ENCODE data around the gene TRERF1. TPM values are rescaled to one million over a fixed set of nuclear protein-coding genes. Genes with fewer than 3 reads are reported as not detected.

TRERF1 gene
- total RNA-seq, 2 donors from 2014 or later: 3.5 to 3.8 TPM

DNA sequence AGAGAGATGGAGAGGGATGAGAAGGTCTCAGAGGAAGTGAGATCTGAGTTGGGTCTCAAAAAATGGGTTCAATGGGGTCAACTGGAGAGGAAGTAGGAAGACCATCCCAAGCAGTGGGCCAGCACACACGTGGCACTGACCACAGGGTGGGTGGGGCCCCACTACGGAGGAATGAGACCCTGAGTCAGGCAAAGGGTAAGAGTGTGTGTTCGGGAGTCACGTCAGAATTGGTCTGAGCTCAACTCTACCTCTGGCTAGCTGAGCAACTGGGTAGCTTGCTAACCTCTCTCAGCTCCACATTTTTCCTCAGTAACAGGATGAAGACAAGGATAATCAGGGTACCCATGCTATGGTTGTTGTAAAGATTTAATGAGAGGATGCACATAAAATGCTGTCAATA, 79.0 kb downstream of the TRERF1 start:
- no peak for TF ChIP-seq CTCF (IDR thresholded peaks at IDR 0.05)

GRCh38 chr6:42370323-42370985, 81.3 kb downstream of the TRERF1 start:
- no peaks in the 10 kb centered on the region for H3K27me3 ChIP-seq
- H3K4me1 ChIP-seq: peaks cover 4% of the 10 kb centered on the region
- no peak overlapping the region for H3K9ac ChIP-seq (ENCODE audit: low read depth in 2 of 2, low read length in 2 of 2)
- no peak overlapping the region for H3K4me3 ChIP-seq
- no peak for DNase-seq
- no peaks in the 10 kb centered on the region for H3K36me3 ChIP-seq
- TF ChIP-seq CTCF (IDR thresholded peaks at IDR 0.05): no peak
- intact Hi-C loops (cut with DNase I): no loop called here
- H3K9me3 ChIP-seq: no peaks in the 10 kb centered on the region
- H3K27ac ChIP-seq: no peak overlapping the region

More for the DNA sequence above, 79.0 kb downstream of the TRERF1 start:
- Histone ChIP-seq H3K9me3 (no peaks in the 10 kb centered on the region), H3K27ac (no peak overlapping the region), H3K36me3 (no peaks in the 10 kb centered on the region), H3K4me3 (no peak overlapping the region), H3K9ac (ENCODE audit: low read depth in 2 of 2, low read length in 2 of 2) (no peak overlapping the region), H3K4me1 (peaks cover 4% of the 10 kb centered on the region), H3K27me3 (no peaks in the 10 kb centered on the region)
- DNase-seq: no peak
- intact Hi-C loops (cut with DNase I): no loop called here

- no peak overlapping the region for H3K27ac ChIP-seq
Observed at GRCh38 chr6:42369568-42369967, 82.2 kb downstream of the TRERF1 start.

GRCh38 chr6:42368181-42368580, 83.5 kb downstream of the TRERF1 start:
- DNase-seq: no peak
- H3K36me3 ChIP-seq: no peaks in the 10 kb centered on the region
- H3K4me3 ChIP-seq: no peak overlapping the region
- peak overlapping the region; percentile 73 for H3K27ac ChIP-seq
- no peaks in the 10 kb centered on the region for H3K27me3 ChIP-seq
- H3K4me1 ChIP-seq: peaks cover 4% of the 10 kb centered on the region
- TF ChIP-seq CTCF (IDR thresholded peaks at IDR 0.05): no peak
- intact Hi-C loops (cut with DNase I): no loop called here
- H3K9ac ChIP-seq (ENCODE audit: low read depth in 2 of 2, low read length in 2 of 2): peak overlapping the region in 1 of 2 donors; percentile 43
- no peaks in the 10 kb centered on the region for H3K9me3 ChIP-seq

More at GRCh38 chr6:42369568-42369967, 82.2 kb downstream of the TRERF1 start:
- no peaks in the 10 kb centered on the region for H3K9me3 ChIP-seq
- intact Hi-C loops (cut with DNase I): no loop called here
- no peaks in the 10 kb centered on the region for H3K27me3 ChIP-seq
- H3K9ac ChIP-seq (ENCODE audit: low read depth in 2 of 2, low read length in 2 of 2): no peak overlapping the region
- no peak for TF ChIP-seq CTCF (IDR thresholded peaks at IDR 0.05)
- no peak overlapping the region for H3K4me3 ChIP-seq
- peaks cover 4% of the 10 kb centered on the region for H3K4me1 ChIP-seq
- H3K36me3 ChIP-seq: no peaks in the 10 kb centered on the region
- peak; percentile 56 for DNase-seq

DNA sequence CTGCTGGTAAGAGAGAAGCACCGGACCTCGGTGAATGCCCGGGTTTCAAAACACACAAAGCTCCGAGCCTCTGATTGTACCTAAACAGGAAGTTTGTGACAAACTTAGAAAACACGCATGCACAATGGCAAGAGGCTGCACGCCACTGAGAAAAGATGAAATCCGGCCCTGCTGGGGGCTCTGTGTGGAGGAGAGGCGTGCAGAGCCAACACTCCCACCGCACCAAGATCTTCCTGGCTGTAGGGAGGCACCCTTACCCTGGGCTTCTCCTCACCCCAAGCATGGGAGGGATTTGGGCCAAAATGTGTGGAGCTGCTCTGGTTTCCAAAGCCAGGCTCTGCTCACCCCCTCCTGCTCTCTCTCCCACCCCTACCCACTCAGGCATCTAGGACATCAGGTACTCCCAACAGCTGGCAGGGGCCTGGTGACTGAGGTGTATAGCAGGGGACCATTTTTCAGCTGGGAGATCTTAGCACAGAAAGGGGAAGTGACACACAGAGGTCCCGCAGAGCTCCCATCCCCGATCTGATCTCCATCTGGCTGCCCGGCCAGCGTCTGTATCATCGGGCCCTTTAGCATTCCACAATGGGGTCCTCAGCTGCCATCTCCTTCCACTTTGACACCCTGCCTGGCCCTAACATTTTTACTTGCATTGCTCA, 84.2 kb downstream of the TRERF1 start:
- Histone ChIP-seq H3K9me3 (no peaks in the 10 kb centered on the region), H3K27ac (peak overlapping the region; percentile 73), H3K9ac (ENCODE audit: low read depth in 2 of 2, low read length in 2 of 2) (peak overlapping the region; percentile 43 to 62), H3K4me1 (peaks cover 4% of the 10 kb centered on the region), H3K36me3 (no peaks in the 10 kb centered on the region), H3K4me3 (no peak overlapping the region), H3K27me3 (no peaks in the 10 kb centered on the region)
- no peak for DNase-seq
- TF ChIP-seq CTCF (IDR thresholded peaks at IDR 0.05): no peak
- intact Hi-C loops (cut with DNase I): no loop called here
